ENCODE data around the gene TIMM22.
A peak's percentile ranks its signal among the peaks of the same experiment; 100 is the strongest.
"Not testable (repeated sequence)": the region's sequence is repeated elsewhere in the genome, so short reads cannot be mapped to it uniquely, and the experiment has no call there.

TIMM22 gene

GRCh38 chr17:983921-984320 lies 13.0 kb upstream of the TIMM22 start:
- Histone ChIP-seq H3K4me1 (ENCODE audit: insufficient read depth, low read length) (peaks cover 3% of the 10 kb centered on the region; the same call in 1 of the 2 replicates), H3K36me3 (ENCODE audit: insufficient read depth, low read length) (no peaks in the 10 kb centered on the region), H3K9ac (ENCODE audit: low read depth, low read length) (no peak overlapping the region), H3K27me3 (ENCODE audit: insufficient read depth, low read length) (no peaks in the 10 kb centered on the region), H3K27ac (ENCODE audit: low read depth, low read length) (no peak overlapping the region), H3K9me3 (ENCODE audit: insufficient read depth, low read depth, low read length) (no peaks in the 10 kb centered on the region), H3K4me3 (ENCODE audit: low read length) (no peak overlapping the region)
- 95% methylated on average over 3 of the region's 3 CpGs for WGBS

- Histone ChIP-seq H3K27ac (ENCODE audit: low read depth, low read length) (no peak overlapping the region), H3K9me3 (ENCODE audit: insufficient read depth, low read depth, low read length) (no peaks in the 10 kb centered on the region), H3K36me3 (ENCODE audit: insufficient read depth, low read length) (no peaks in the 10 kb centered on the region), H3K4me3 (ENCODE audit: low read length) (no peak overlapping the region), H3K27me3 (ENCODE audit: insufficient read depth, low read length) (no peaks in the 10 kb centered on the region), H3K9ac (ENCODE audit: low read depth, low read length) (no peak overlapping the region), H3K4me1 (ENCODE audit: insufficient read depth, low read length) (no peaks in the 10 kb centered on the region)
- WGBS: 88% methylated on average over 6 of the region's 6 CpGs
Measured at GRCh38 chr17:986322-986929, 10.5 kb upstream of the TIMM22 start.

DNA sequence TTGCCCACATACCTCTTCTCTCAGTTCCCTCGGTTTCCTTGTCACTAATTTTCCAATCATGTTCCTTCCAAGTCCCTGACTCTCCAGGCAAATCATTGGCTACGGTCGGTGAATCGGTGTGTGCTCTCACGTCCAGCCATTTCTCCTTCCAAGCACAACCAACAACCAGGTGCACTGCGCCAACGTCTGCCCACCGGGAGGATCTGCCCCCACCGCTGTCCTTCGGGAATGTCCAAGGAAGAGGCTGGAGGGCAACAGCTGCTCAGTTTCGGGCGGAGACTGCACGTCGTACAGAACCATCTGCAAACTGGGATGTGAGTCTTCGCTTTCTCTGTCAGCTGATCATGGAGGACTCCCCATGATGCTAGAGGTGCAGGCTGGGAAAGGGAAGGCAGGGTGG lies 9.0 kb upstream of the TIMM22 start:
- H3K4me1 ChIP-seq (ENCODE audit: insufficient read depth, low read length): no peaks in the 10 kb centered on the region
- no peak overlapping the region for H3K9ac ChIP-seq (ENCODE audit: low read depth, low read length)
- H3K27ac ChIP-seq (ENCODE audit: low read depth, low read length): no peak overlapping the region
- no peak overlapping the region for H3K4me3 ChIP-seq (ENCODE audit: low read length)
- H3K27me3 ChIP-seq (ENCODE audit: insufficient read depth, low read length): no peaks in the 10 kb centered on the region
- no peaks in the 10 kb centered on the region for H3K36me3 ChIP-seq (ENCODE audit: insufficient read depth, low read length)
- H3K9me3 ChIP-seq (ENCODE audit: insufficient read depth, low read depth, low read length): no peaks in the 10 kb centered on the region
- 90% methylated on average over 15 of the region's 15 CpGs for WGBS

- H3K36me3 ChIP-seq (ENCODE audit: insufficient read depth, low read length): no peaks in the 10 kb centered on the region
- H3K4me3 ChIP-seq (ENCODE audit: low read length): no peak overlapping the region
- no peak overlapping the region for H3K27ac ChIP-seq (ENCODE audit: low read depth, low read length)
- no peak overlapping the region for H3K9ac ChIP-seq (ENCODE audit: low read depth, low read length)
- H3K9me3 ChIP-seq (ENCODE audit: insufficient read depth, low read depth, low read length): no peaks in the 10 kb centered on the region
- H3K27me3 ChIP-seq (ENCODE audit: insufficient read depth, low read length): no peaks in the 10 kb centered on the region
- H3K4me1 ChIP-seq (ENCODE audit: insufficient read depth, low read length): no peaks in the 10 kb centered on the region
- WGBS: 89% methylated on average over 11 of the region's 11 CpGs
Measured at GRCh38 chr17:988561-988960, 8.4 kb upstream of the TIMM22 start.

GRCh38 chr17:992933-993332 lies 4.0 kb upstream of the TIMM22 start:
- WGBS: 69% methylated on average over 12 of the region's 13 CpGs
- Histone ChIP-seq H3K4me1 (ENCODE audit: insufficient read depth, low read length) (peaks cover under 1% of the 10 kb centered on the region; the same call in 1 of the 2 replicates), H3K9me3 (ENCODE audit: insufficient read depth, low read depth, low read length) (no peaks in the 10 kb centered on the region), H3K27me3 (ENCODE audit: insufficient read depth, low read length) (peaks cover 2% of the 10 kb centered on the region; the same call in 1 of the 2 replicates), H3K36me3 (ENCODE audit: insufficient read depth, low read length) (no peaks in the 10 kb centered on the region), H3K4me3 (ENCODE audit: low read length) (no peak overlapping the region), H3K27ac (ENCODE audit: low read depth, low read length) (no peak overlapping the region), H3K9ac (ENCODE audit: low read depth, low read length) (no peak overlapping the region)

DNA sequence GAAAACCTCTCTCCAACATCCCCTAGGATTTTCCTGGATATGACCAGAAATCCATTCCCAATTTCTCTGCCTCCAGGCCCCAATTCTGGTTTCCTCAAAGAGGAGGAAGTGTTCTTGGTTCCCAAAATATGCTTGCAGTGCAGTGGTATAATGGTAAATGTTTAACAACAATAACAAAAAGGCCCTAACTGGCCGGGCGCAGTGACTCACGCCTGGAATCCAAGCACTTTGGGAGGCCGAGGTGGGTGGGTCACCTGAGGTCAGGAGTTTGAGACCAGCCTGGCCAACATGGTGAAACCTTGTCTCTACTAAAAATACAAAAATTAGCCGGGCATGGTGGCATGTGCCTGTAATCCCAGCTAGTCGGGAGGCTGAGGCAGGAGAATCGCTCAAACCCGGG lies 1.6 kb upstream of the TIMM22 start:
- H3K27ac ChIP-seq (ENCODE audit: low read depth, low read length); H3K4me3 ChIP-seq (ENCODE audit: low read length); H3K27me3 ChIP-seq (ENCODE audit: insufficient read depth, low read length); H3K4me1 ChIP-seq (ENCODE audit: insufficient read depth, low read length); H3K9ac ChIP-seq (ENCODE audit: low read depth, low read length); H3K9me3 ChIP-seq (ENCODE audit: insufficient read depth, low read depth, low read length): not testable (repeated sequence)
- peaks cover 14% of the 10 kb centered on the region for H3K36me3 ChIP-seq (ENCODE audit: insufficient read depth, low read length)
- whole genome bisulfite sequencing: 90% methylated on average over 8 of the region's 8 CpGs

DNA sequence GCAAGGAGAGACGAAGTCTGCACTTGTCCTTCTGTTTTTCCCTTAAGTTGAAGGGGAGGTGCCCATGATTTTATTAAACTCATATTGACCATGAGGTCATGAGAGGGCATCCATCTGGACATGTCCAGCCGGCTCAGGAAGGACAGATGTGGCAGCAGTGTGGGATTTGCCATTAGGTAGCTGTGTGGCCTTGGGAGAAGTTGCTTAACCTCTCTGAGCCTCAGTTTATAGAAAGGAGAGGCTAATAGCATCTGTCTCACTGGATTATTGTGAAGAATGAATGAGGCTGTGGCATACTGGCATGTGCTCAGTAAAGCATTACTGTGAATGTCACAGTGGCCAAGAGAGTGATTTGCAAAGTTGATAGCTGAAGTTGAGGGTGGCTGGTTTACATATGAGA lies 1.2 kb downstream of the TIMM22 start:
- H3K9ac ChIP-seq (ENCODE audit: low read depth, low read length): no peak overlapping the region

GRCh38 chr17:1000597-1001461 lies 3.9 kb downstream of the TIMM22 start:
- peaks cover 46% of the 10 kb centered on the region for H3K36me3 ChIP-seq (ENCODE audit: insufficient read depth, low read length)
- WGBS: 94% methylated on average over 15 of the region's 15 CpGs
- no peaks in the 10 kb centered on the region for H3K9me3 ChIP-seq (ENCODE audit: insufficient read depth, low read depth, low read length)
- H3K4me3 ChIP-seq (ENCODE audit: low read length): no peak overlapping the region
- H3K27ac ChIP-seq (ENCODE audit: low read depth, low read length): no peak overlapping the region
- H3K27me3 ChIP-seq (ENCODE audit: insufficient read depth, low read length): peaks cover 1% of the 10 kb centered on the region; the same call in 1 of the 2 replicates
- H3K4me1 ChIP-seq (ENCODE audit: insufficient read depth, low read length): peaks cover 3% of the 10 kb centered on the region; the same call in 1 of the 2 replicates
- H3K9ac ChIP-seq (ENCODE audit: low read depth, low read length): no peak overlapping the region

More for the DNA sequence above, 1.2 kb downstream of the TIMM22 start:
- whole genome bisulfite sequencing: 84% methylated on average over 2 of the region's 2 CpGs
- Histone ChIP-seq H3K27ac (ENCODE audit: low read depth, low read length) (no peak overlapping the region), H3K4me3 (ENCODE audit: low read length) (peak overlapping the region; percentile 99), H3K27me3 (ENCODE audit: insufficient read depth, low read length) (peaks cover 2% of the 10 kb centered on the region; the same call in 1 of the 2 replicates), H3K9me3 (ENCODE audit: insufficient read depth, low read depth, low read length) (no peaks in the 10 kb centered on the region), H3K36me3 (ENCODE audit: insufficient read depth, low read length) (peaks cover 42% of the 10 kb centered on the region), H3K4me1 (ENCODE audit: insufficient read depth, low read length) (peaks cover 3% of the 10 kb centered on the region; the same call in 1 of the 2 replicates)

DNA sequence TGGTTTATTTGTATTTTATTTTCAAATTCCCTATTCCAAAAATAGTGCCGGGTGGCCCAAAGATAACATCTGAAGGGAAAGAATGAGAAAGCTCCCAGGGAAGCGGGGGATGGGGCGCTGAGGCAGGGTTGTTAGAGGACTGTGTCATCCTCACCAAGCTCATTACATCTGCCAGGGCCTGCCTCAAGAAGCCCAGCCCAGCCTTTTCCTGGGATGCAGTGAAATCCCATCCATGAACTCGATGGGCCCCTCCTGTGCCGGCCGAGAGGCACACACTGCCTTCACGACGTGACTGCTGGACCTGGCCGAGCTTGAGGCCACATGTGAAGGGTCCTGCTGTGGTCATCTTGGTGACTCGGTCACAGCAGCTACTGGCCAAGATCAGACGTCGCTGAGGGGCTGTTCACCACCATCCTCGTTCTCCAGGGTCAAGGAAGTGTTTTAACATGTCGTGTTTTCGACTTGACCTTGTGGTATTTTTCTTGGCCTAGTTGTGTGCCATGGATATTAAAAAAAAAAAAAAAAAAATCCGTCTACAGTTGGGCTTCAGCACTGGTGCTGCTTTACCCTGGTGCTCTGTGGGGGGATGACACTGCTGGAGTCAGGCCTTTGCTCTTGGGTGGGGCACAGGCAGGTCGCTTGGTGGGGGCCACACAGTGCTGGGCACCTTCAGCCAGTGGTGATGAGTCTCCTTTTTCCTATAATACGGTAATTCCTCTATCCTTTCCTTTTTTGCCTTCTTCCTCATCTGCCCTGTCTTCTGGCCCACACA lies 4.9 kb downstream of the TIMM22 start:
- no peak overlapping the region for H3K27ac ChIP-seq (ENCODE audit: low read depth, low read length)
- H3K4me1 ChIP-seq (ENCODE audit: insufficient read depth, low read length): peaks cover 3% of the 10 kb centered on the region; the same call in 1 of the 2 replicates
- H3K9me3 ChIP-seq (ENCODE audit: insufficient read depth, low read depth, low read length): no peaks in the 10 kb centered on the region
- 90% methylated on average over 17 of the region's 18 CpGs for WGBS
- peaks cover 46% of the 10 kb centered on the region for H3K36me3 ChIP-seq (ENCODE audit: insufficient read depth, low read length)
- H3K9ac ChIP-seq (ENCODE audit: low read depth, low read length): no peak overlapping the region
- no peak overlapping the region for H3K4me3 ChIP-seq (ENCODE audit: low read length)
- no peaks in the 10 kb centered on the region for H3K27me3 ChIP-seq (ENCODE audit: insufficient read depth, low read length)

DNA sequence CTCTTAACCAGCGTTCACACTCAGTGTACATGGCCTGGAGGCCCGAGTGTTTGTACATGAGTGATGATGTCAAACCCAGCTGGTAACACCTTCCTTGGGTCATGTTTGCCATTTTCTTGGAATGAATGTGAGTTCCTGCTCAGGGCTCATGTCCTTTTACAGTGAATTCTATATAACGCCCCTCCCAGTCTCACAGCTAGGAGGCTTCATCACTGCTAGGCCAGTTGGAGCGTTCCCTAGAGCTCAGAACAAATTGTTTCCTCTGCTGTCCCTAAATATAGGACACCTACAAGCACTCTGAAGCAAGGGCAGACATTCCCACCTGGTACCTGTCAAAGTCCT lies 5.5 kb downstream of the TIMM22 start:
- Histone ChIP-seq H3K9me3 (ENCODE audit: insufficient read depth, low read depth, low read length) (no peaks in the 10 kb centered on the region), H3K9ac (ENCODE audit: low read depth, low read length) (no peak overlapping the region), H3K27ac (ENCODE audit: low read depth, low read length) (no peak overlapping the region), H3K4me3 (ENCODE audit: low read length) (no peak overlapping the region), H3K36me3 (ENCODE audit: insufficient read depth, low read length) (peaks cover 48% of the 10 kb centered on the region), H3K4me1 (ENCODE audit: insufficient read depth, low read length) (peaks cover 3% of the 10 kb centered on the region; the same call in 1 of the 2 replicates), H3K27me3 (ENCODE audit: insufficient read depth, low read length) (no peaks in the 10 kb centered on the region)
- 90% methylated on average over 4 of the region's 4 CpGs for WGBS
